ENCODE measurements around the gene UCHL5.

UCHL5 gene

GRCh38 chr1:193077991-193078390 lies 18.8 kb upstream of the UCHL5 start:
- Histone ChIP-seq H3K4me1 (no peaks in the 10 kb centered on the region), H3K27ac (no peak overlapping the region), H3K4me2 (ENCODE audit: low read length) (no peak overlapping the region), H3K27me3 (ENCODE audit: control insufficient read depth, insufficient read depth, low read length) (no peaks in the 10 kb centered on the region), H3K9me3 (ENCODE audit: control insufficient read depth, low read length) (no peaks in the 10 kb centered on the region), H2AFZ (no peak overlapping the region), H3K36me3 (ENCODE audit: control insufficient read depth, insufficient read depth, low read length) (no peaks in the 10 kb centered on the region), H3K9ac (no peak overlapping the region), H3K4me3 (ENCODE audit: low read depth, low read length) (no peak overlapping the region), H3K79me2 (peaks cover 6% of the 10 kb centered on the region)
- TF ChIP-seq CTCF (IDR thresholded peaks at IDR 0.05), result no peak

- H3K27ac ChIP-seq, result no peak overlapping the region
- H3K9ac ChIP-seq, result no peak overlapping the region
- H3K4me1 ChIP-seq, result no peaks in the 10 kb centered on the region
- H3K79me2 ChIP-seq, result peaks cover 21% of the 10 kb centered on the region
- H3K27me3 ChIP-seq (ENCODE audit: control insufficient read depth, insufficient read depth, low read length), result no peaks in the 10 kb centered on the region
- no peak overlapping the region for H3K4me2 ChIP-seq (ENCODE audit: low read length)
- H3K36me3 ChIP-seq (ENCODE audit: control insufficient read depth, insufficient read depth, low read length), result no peaks in the 10 kb centered on the region
- H3K9me3 ChIP-seq (ENCODE audit: control insufficient read depth, low read length), result no peaks in the 10 kb centered on the region
- TF ChIP-seq CTCF (IDR thresholded peaks at IDR 0.05), result no peak
- H2AFZ ChIP-seq, result no peak overlapping the region
- no peak overlapping the region for H3K4me3 ChIP-seq (ENCODE audit: low read depth, low read length)
Measured at GRCh38 chr1:193070942-193071341, 11.8 kb upstream of the UCHL5 start.

GRCh38 chr1:193070386-193070753 lies 11.2 kb upstream of the UCHL5 start:
- peaks cover 25% of the 10 kb centered on the region for H3K79me2 ChIP-seq
- H2AFZ ChIP-seq, result no peak overlapping the region
- H3K27me3 ChIP-seq (ENCODE audit: control insufficient read depth, insufficient read depth, low read length), result no peaks in the 10 kb centered on the region
- no peak overlapping the region for H3K4me2 ChIP-seq (ENCODE audit: low read length)
- no peaks in the 10 kb centered on the region for H3K36me3 ChIP-seq (ENCODE audit: control insufficient read depth, insufficient read depth, low read length)
- H3K9ac ChIP-seq, result no peak overlapping the region
- no peak for TF ChIP-seq CTCF (IDR thresholded peaks at IDR 0.05)
- no peak overlapping the region for H3K4me3 ChIP-seq (ENCODE audit: low read depth, low read length)
- no peaks in the 10 kb centered on the region for H3K9me3 ChIP-seq (ENCODE audit: control insufficient read depth, low read length)
- no peak overlapping the region for H3K27ac ChIP-seq
- no peaks in the 10 kb centered on the region for H3K4me1 ChIP-seq

GRCh38 chr1:193069748-193070385 lies 10.7 kb upstream of the UCHL5 start:
- TF ChIP-seq CTCF (IDR thresholded peaks at IDR 0.05), result no peak
- Histone ChIP-seq H3K79me2 (peaks cover 24% of the 10 kb centered on the region), H3K27me3 (ENCODE audit: control insufficient read depth, insufficient read depth, low read length) (no peaks in the 10 kb centered on the region), H3K9me3 (ENCODE audit: control insufficient read depth, low read length) (no peaks in the 10 kb centered on the region), H3K4me2 (ENCODE audit: low read length) (no peak overlapping the region), H3K9ac (no peak overlapping the region), H3K4me3 (ENCODE audit: low read depth, low read length) (no peak overlapping the region), H3K27ac (no peak overlapping the region), H3K36me3 (ENCODE audit: control insufficient read depth, insufficient read depth, low read length) (no peaks in the 10 kb centered on the region), H3K4me1 (no peaks in the 10 kb centered on the region), H2AFZ (no peak overlapping the region)

GRCh38 chr1:193068013-193068412 lies 8.9 kb upstream of the UCHL5 start:
- TF ChIP-seq CTCF (IDR thresholded peaks at IDR 0.05), result no peak
- no peak overlapping the region for H3K27ac ChIP-seq
- H2AFZ ChIP-seq, result no peak overlapping the region
- peaks cover 32% of the 10 kb centered on the region for H3K79me2 ChIP-seq
- H3K4me1 ChIP-seq, result no peaks in the 10 kb centered on the region
- H3K9me3 ChIP-seq (ENCODE audit: control insufficient read depth, low read length), result no peaks in the 10 kb centered on the region
- H3K27me3 ChIP-seq (ENCODE audit: control insufficient read depth, insufficient read depth, low read length), result no peaks in the 10 kb centered on the region
- no peak overlapping the region for H3K4me2 ChIP-seq (ENCODE audit: low read length)
- no peak overlapping the region for H3K4me3 ChIP-seq (ENCODE audit: low read depth, low read length)
- no peaks in the 10 kb centered on the region for H3K36me3 ChIP-seq (ENCODE audit: control insufficient read depth, insufficient read depth, low read length)
- H3K9ac ChIP-seq, result no peak overlapping the region
